Activated CD8-positive, alpha-beta memory T cell treated with anti-CD3 and anti-CD28 coated beads, Interleukin-2, amount 50 U/mL, for 1 hour (primary cell): Measurements from ENCODE around the gene CASTOR1.
"Not testable (repeated sequence)": the region's sequence is repeated elsewhere in the genome, so short reads cannot be mapped to it uniquely, and the experiment has no call there.

Source experiments
- DNase-seq: peaks from one replicate; pipeline ENCODE4 v3.0.0-alpha.2; 2020; ENCODE audit errors: extremely low read depth

CASTOR1 gene

GRCh38 chr22:30289141-30289979 is at the start of gene CASTOR1:
TSS of gene CASTOR1 (minus strand) at chr22:30289505. CDS start at chr22:30289497, 8 bp downstream.
- DNase-seq: peak; percentile 61

- no peak for DNase-seq
These were observed 49.5 kb upstream of the CASTOR1 start for GRCh38 chr22:30338802-30339201.

- not testable (repeated sequence) for DNase-seq
These were observed 49.0 kb upstream of the CASTOR1 start for GRCh38 chr22:30338341-30338740.

- DNase-seq: no peak
These were observed 48.1 kb upstream of the CASTOR1 start for GRCh38 chr22:30337461-30337778.

GRCh38 chr22:30336752-30337460 is 47.6 kb upstream of the CASTOR1 start:
- no peak for DNase-seq

GRCh38 chr22:30335236-30335635 is 45.9 kb upstream of the CASTOR1 start:
- DNase-seq: no peak

GRCh38 chr22:30334646-30335045 is 45.3 kb upstream of the CASTOR1 start:
- no peak for DNase-seq

- no peak for DNase-seq
These were observed 44.4 kb upstream of the CASTOR1 start for GRCh38 chr22:30333707-30334087.

- no peak for DNase-seq
These were observed 43.8 kb upstream of the CASTOR1 start for GRCh38 chr22:30332994-30333706.

GRCh38 chr22:30332551-30332950 is 43.2 kb upstream of the CASTOR1 start:
- no peak for DNase-seq

GRCh38 chr22:30328466-30329049 is 39.3 kb upstream of the CASTOR1 start:
- DNase-seq: no peak

GRCh38 chr22:30327864-30328345 is 38.6 kb upstream of the CASTOR1 start:
- no peak for DNase-seq

GRCh38 chr22:30326706-30327362 is 37.5 kb upstream of the CASTOR1 start, which contains the start of gene TBC1D10A:
TSS of gene TBC1D10A (minus strand) at chr22:30326941. CDS start at chr22:30326881, 60 bp downstream.
- peak; percentile 89 for DNase-seq

- DNase-seq: no peak
These were observed 37.0 kb upstream of the CASTOR1 start for GRCh38 chr22:30326255-30326705.

GRCh38 chr22:30325724-30326254 is 36.5 kb upstream of the CASTOR1 start:
- DNase-seq: no peak

GRCh38 chr22:30325065-30325720 is 35.9 kb upstream of the CASTOR1 start:
- DNase-seq: no peak

- DNase-seq: no peak
These were observed 34.9 kb upstream of the CASTOR1 start for GRCh38 chr22:30324014-30324730.

- DNase-seq: no peak
These were observed 33.9 kb upstream of the CASTOR1 start for GRCh38 chr22:30323246-30323645.

- no peak for DNase-seq
These were observed 32.2 kb upstream of the CASTOR1 start for GRCh38 chr22:30321461-30321860.
